Measurements from ENCODE around the gene FCER1G.
"Not testable (repeated sequence)": the region's sequence is repeated elsewhere in the genome, so short reads cannot be mapped to it uniquely, and the experiment has no call there.

FCER1G gene

DNA sequence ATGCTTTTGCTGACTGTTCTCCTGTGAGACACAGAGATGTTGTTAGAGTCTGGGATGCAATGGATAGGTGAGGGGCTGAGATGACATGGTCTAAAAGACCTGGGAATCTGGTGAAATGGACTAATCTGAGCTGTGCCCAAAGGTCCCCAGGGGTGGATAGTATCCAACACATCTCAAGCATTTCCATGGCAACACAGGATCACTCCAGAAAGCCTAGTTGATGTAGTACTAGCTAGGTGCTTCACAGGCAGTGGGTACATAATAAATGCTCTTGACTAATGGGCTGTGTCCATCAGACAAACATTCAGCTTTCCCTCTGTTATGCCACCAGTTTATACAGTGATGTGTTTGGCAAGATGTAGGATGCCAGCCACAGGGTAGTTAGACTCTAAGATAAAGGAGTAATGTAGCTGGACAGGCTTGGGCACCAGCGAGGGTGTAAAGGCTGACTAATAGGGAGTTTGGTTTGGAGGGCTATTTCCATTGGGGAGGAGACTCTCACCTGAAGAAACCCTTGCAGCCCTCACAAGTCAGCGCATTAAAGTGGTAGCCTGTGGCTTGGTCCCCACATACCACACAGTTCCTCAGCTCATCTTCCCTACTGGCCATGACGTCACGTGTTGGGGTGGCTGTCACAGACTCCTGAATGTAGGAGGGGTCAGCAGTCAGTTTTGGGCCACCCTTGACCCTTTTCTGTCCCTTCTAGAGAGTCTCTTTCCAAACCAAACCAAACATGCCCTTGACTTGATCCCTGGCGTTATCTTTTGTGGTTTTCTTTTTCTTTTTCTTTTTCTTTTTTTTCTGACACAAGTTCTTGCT, 21.1 kb downstream of the FCER1G start:
- no peak for DNase-seq

- no peak for DNase-seq
Measured at GRCh38 chr1:161238039-161238473, 23.0 kb downstream of the FCER1G start, which contains the start of gene NR1I3. TSS of gene NR1I3 (minus strand) at chr1:161238203. CDS start at chr1:161236565, 1,638 bp downstream.

DNA sequence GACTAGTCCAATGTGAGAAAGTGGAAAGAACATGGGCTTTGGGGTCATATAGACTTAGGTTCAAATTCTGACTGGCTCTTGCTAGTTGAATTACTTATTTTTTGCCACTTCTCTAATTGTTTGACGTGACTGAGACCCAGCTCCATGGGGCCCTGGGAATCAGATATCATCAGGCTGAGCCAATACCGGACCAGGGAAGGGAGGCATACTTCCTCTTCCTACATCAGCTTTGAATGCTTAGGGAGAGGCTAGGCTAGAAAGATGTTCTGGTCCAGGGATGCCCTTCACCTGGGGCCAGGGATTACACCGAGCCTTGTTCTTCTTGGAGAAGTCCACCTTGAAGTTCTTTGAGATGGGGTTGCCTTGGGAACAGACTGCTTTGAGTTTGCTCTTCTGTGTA, 26.6 kb downstream of the FCER1G start:
- DNase-seq: no peak

- no peak for DNase-seq
Measured at GRCh38 chr1:161242313-161242712, 27.2 kb downstream of the FCER1G start.

- DNase-seq: no peak
Measured at GRCh38 chr1:161244888-161245287, 29.8 kb downstream of the FCER1G start.

DNA sequence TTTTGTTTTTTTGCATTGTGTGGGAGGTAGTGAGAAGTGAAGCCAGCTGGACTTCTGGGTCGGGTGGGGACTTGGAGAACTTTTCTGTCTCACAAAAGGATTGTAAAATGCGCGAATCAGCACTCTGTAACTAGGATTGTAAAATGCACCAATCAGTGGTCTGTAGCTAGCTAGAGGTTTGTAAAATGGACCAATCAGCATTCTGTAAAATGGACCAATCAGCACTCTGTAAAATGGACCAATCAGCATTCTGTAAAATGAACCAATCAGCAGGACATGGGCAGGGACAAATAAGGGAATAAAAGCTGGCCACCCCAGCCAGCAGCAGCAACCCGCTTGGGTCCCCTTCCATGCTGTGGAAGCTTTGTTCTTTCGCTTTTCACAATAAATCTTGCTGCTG, 35.0 kb downstream of the FCER1G start:
- not testable (repeated sequence) for DNase-seq

- no peak for DNase-seq
Measured at GRCh38 chr1:161250829-161251228, 35.7 kb downstream of the FCER1G start.

DNA sequence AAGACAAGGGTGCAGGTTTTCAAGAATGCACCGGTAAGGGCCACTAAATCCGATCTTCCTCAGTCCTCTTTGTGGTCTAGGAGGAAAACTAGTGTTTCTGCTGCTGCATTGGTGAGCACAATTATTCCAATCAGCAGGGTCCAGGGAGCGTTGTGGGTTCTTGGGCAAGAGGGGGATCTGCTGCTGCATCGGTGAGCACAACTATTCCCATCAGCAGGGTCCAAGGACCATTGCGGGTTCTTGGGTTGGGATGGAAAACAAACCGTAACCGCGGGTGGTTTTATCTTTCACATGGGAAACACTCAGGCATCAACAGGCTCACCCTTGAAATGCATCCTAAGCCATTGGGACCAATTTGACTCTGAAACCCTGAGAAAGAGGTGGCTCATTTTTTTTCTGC, 36.5 kb downstream of the FCER1G start:
- DNase-seq: no peak

GRCh38 chr1:161255302-161255701, 40.2 kb downstream of the FCER1G start:
- not testable (repeated sequence) for DNase-seq

DNA sequence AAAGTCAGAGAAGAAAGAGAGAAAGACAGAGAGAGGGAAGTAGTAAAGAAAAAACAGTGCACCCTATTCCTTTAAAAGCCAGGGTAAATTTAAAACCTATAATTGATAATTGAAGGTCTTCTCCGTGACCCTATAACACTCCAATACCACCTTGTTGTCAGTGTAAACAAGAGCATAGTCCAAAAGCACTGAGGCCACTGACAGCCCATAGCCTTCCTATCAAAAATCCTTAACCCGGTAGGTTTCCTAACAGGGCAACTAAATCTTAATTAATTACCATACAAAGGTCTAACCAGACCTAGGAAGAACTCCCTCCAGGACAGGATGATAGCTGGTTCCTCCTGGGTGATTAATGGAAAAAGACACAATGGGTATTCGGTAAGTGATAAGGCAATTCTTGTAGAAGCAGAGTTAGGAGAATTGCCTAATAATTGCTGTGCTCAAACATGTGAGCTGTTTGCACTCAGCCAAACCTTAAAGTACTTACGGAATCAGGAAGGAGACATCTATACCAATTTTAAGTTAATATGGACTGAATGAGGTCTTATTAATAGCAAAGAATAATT, 40.9 kb downstream of the FCER1G start:
- not testable (repeated sequence) for DNase-seq

GRCh38 chr1:161257109-161257508, 42.0 kb downstream of the FCER1G start:
- DNase-seq: not testable (repeated sequence)

- no peak for DNase-seq
Measured at GRCh38 chr1:161258439-161259344, 43.6 kb downstream of the FCER1G start, which contains the start of gene PCP4L1. TSS of gene PCP4L1 (plus strand) at chr1:161258745. CDS start at chr1:161258975, 230 bp downstream.

GRCh38 chr1:161259345-161259702, 44.2 kb downstream of the FCER1G start:
- no peak for DNase-seq

- DNase-seq: no peak
Measured at GRCh38 chr1:161259765-161260164, 44.7 kb downstream of the FCER1G start.

- no peak for DNase-seq
Measured at GRCh38 chr1:161260376-161261260, 45.5 kb downstream of the FCER1G start.

GRCh38 chr1:161261261-161262235, 46.5 kb downstream of the FCER1G start:
- no peak for DNase-seq

DNA sequence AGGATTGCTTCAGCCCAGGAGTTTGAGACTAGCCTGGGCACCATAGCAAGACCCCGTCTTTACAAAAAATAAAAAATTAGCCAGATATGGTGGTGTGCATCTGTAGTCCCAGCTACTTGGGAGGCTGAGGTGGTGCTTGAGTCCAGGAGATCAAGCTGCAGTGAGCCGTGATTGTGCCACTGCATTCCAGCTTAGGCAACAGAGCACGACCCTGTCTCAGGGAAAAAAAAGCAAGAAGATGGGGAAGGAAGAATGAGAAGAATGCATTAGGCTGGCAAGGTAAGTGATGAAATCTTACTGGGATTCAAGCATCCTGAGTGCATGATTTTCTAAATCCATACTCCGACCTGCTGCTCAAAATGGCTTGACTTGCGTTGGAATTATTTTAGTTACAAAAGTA, 50.2 kb downstream of the FCER1G start:
- no peak for DNase-seq

- no peak for DNase-seq
Measured at GRCh38 chr1:161266202-161266601, 51.1 kb downstream of the FCER1G start.

DNA sequence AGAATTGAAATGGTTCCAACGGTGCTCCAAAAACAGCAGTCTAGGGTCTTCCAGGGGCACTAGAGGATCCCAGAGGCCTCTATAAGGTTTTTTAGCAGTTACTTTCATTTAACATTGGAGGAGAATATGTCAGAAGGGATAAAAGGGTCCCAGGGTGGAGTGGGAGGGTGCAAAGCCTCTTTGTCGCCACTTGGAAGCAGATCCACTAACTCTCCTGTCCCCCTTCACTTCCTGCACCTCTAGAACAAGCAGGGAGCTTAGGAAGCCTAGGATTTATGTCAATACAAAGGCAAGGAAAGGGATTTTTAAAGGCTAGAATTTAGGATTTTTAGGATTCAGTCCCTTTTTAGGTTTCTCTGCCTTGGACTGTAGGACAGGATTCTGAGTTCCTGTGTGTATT, 51.7 kb downstream of the FCER1G start:
- DNase-seq: no peak

DNA sequence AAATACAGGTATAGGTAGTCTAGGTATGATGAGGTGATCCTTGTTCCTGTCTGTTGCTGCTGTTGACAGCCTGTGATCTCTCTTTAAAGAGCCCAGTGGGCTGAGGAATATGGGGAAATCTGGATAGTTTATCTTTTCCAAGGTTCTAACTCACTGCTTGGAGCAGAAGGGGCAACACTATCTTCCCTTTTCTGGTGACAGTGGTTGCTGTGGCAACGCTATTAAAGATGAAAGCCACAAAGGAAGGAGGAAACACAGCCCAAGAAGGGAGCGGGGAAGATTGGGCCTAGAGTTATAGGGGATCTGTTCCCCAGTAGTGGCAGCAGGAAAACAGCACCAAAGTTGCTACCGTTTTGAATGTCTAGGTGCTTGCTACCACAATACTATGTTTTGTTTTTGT, 52.2 kb downstream of the FCER1G start:
- no peak for DNase-seq

Measured in SW 1271 (cell line).